NCI-H1694 (cell line): ENCODE results near the gene CADM2.

Source experiments
- DNase-seq: peaks from one replicate; lab custom pipeline; 2025; lab: John Stamatoyannopoulos, UW

Gene CADM2

GRCh38 chr3:85189731-85190130, 230.9 kb downstream of the CADM2 start:
- DNase-seq: no peak

DNA sequence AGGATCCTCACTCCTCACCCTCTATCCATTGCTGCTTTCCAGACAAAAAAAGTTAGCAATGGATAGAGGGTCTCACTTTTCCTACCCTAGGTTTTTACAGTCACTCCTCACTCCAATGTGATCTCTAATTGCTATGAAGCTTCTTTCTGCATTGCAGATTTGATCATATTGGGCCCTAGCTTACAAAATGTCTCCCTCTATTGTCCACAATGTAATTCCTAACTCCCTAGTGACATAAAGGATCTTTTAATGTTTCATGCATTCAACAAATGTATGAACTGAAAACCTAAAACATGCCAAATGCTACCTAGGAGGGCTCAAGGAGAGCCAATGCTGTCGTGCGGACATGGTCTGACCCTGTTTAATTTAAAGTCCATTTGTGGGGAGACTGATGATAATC, 234.8 kb downstream of the CADM2 start:
- no peak for DNase-seq

DNA sequence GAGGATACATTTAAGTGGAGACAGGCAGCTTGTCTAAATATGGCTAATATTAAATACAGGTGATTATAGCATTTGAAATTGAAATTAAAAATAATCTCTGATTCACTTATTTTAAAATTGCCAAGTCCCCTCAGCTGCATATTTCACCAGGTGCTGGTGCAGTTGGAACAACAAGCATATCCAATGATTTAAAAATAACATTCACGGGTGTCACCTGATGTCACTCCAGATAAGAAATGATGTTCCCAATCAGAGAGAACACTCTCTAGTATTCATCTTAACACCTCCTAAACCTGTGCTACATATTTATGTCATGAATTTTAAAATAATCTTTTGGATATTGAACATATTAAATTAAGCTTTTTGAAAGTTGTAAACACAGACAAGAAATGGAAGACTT, 249.9 kb downstream of the CADM2 start:
- DNase-seq: no peak

- DNase-seq: no peak
Measured at GRCh38 chr3:85210540-85210939, 251.8 kb downstream of the CADM2 start.

GRCh38 chr3:85228966-85229365, 270.2 kb downstream of the CADM2 start:
- no peak for DNase-seq

- no peak for DNase-seq
Measured at GRCh38 chr3:85244091-85244490, 285.3 kb downstream of the CADM2 start.

DNA sequence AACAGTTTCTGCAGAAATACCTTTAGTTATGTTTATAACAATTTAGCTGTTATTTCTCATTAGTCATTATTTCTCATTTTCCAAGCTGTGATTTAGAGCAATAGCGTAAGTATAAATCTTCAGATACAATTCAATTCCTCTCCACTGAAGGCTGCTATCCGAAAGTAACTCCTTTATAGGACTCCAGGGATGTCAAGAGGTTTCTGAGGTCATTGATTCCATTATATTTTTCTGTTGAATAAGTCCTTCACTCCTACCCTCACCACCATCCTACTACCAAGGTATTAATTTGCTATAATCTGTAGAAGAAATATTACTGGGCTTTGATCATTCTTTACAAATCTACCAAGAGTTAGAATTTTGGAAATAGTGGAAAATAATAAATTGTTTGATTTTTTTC, 285.7 kb downstream of the CADM2 start:
- no peak for DNase-seq

DNA sequence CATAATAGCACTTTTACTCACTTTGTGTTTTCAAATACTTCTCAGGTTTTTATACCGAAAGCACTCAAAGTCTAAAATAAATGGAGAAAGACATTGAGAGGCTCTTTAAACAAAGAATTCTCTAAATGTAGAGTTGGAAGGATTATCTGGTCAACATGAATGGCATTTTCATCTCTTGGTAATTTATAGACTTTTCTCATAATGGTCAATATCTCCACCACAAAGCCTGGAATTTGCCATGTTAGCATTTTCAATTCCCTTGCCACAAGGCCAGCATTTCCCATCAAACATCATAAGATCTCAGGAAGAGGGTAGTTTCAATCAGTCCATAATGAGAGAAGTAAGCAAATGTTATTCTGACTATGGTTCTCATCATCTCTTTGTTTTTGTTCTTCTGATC, 293.0 kb downstream of the CADM2 start:
- DNase-seq: no peak

DNA sequence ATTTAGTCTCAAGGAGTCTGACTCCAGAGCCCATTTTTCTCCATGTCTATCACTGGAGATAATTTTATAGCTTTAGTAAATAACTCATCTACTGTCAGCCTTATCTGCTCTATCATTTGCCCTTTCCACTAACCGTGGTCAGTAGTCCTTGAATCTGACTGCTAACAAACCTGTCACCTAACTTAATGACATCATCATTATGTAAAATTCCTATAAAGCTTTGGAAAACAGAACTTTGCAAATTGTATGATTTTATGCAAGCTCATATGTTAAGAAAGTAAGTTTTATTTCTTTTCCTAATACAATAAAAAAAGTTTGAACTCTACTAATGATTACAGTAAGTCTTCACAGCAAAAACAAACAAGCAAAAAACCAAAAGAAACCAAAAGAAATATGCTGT, 293.9 kb downstream of the CADM2 start:
- DNase-seq: no peak

GRCh38 chr3:85254738-85255137, 295.9 kb downstream of the CADM2 start:
- DNase-seq: no peak

DNA sequence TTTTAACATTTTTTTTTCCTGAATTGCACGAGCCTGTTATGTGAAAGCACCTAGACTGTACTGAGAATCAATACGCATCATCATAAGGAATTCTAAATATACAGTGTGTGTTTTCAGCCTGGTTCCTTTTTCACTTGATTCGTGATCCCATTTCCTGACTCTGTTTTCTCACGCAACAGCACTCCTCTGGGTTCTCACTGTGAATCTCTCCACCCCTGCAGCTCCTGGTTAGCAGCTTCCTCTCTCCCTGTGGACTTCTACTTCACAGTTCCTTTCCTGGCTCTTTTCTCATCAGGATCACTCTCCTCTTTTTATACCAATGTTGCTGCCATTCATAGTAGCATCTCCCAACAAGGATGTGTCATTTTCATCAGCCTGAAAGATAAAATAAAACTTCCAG, 297.2 kb downstream of the CADM2 start:
- DNase-seq: no peak

DNA sequence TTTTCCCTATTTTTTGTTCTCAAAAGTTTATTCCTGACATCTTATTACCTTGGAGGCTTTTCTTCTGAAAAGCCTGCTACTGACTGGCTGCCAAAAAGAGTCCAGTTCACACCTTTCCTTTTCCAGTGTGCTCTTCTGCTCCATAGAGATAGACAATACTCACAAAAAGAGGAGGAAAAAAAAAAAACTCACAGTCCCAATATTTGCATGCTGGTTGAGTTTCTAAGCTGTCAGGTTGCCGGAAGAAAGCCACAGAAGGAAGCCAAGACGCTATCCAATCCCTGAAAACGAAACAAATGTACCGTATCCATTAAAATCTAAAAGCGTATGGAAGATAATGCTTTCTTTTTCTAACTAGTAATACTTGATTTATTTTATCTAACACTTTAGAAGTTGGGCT, 299.5 kb downstream of the CADM2 start:
- no peak for DNase-seq

- DNase-seq: no peak
Measured at GRCh38 chr3:85258819-85259218, 300.0 kb downstream of the CADM2 start.

- DNase-seq: no peak
Measured at GRCh38 chr3:85259748-85260147, 301.0 kb downstream of the CADM2 start.

GRCh38 chr3:85264381-85264780, 305.6 kb downstream of the CADM2 start:
- no peak for DNase-seq

- DNase-seq: no peak
Measured at GRCh38 chr3:85270488-85270887, 311.7 kb downstream of the CADM2 start.

- no peak for DNase-seq
Measured at GRCh38 chr3:85271911-85272310, 313.1 kb downstream of the CADM2 start.

GRCh38 chr3:85288257-85288656, 329.5 kb downstream of the CADM2 start:
- DNase-seq: no peak

DNA sequence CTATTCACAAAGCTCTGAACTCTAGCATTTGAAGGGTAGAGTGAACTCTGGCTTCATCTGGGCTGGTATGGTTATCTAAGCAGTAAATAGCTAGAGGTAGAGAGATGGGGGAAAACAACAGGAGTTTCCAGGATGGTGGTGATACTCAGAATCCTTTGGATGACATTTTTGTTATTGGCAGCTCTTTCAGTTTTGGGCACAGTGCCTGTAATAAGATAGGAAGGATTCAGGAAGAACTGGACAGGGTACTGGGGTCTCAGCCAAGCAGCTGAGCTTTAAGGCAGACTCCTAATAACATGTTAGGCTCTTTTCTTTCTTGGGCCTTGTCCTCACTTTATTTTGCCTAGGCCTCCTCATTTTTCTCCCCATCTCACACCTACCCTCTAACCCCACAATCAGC, 338.5 kb downstream of the CADM2 start:
- DNase-seq: no peak

DNA sequence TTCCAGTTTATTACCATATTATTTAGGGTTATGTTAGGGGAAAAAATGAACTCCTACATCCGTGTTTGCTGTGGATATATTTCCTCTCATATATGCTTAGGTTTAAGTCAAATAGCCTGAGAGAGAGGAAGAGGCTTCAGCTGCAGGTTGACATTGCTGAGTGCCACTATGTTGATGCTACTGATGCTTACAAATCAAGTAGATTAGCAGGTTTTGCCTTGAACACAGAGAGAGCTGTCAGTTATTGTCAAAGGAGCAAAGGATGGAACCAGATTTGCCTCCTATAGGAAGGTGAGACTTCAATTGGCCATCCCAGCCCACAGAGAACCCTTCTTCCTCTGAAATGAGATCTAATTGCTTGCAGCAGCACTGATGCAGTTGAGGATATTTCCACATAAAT, 339.2 kb downstream of the CADM2 start:
- no peak for DNase-seq

GRCh38 chr3:85303156-85303555, 344.4 kb downstream of the CADM2 start:
- no peak for DNase-seq

- no peak for DNase-seq
Measured at GRCh38 chr3:85304360-85304964, 345.7 kb downstream of the CADM2 start.

GRCh38 chr3:85312331-85312730, 353.5 kb downstream of the CADM2 start:
- DNase-seq: no peak

DNA sequence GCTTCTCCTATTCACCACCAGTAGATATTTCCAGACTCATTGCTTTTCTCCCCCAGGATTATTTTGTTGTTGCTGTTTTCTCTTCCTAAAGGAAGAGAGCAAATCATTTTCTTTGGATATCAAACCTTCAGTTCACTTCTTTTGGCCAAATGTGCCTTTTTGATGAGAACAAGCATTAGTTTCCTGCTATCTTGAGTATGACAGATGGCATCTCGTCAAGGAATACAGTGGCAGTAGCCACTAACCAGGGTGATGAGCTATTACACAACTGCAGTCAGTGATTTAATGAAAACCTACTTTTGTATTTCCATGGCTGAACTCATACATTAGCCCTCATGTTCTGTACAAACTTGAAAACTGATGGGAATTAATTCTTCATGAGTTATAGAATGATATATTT, 354.6 kb downstream of the CADM2 start:
- no peak for DNase-seq

GRCh38 chr3:85316252-85316651, 357.5 kb downstream of the CADM2 start:
- no peak for DNase-seq
